Right ventricle myocardium superior (tissue), 1 donor: Measurements from ENCODE around the gene CYB561A3. TPM values are rescaled to one million over a fixed set of nuclear protein-coding genes. Genes with fewer than 3 reads are reported as not detected.

Source experiments
- ATAC-seq: fragments of 200-7000 bp; cut with Tn5 transposase; one replicate; pipeline ENCODE4 v1.9.1; 2020; ENCODE audit warnings: mild to moderate bottlenecking; ENCODE audit not compliant: poor library complexity
- DNase-seq: peaks from one replicate; pipeline ENCODE4 v3.0.0-alpha.2; 2020
- intact Hi-C: fragments of 100-400 bp; cut with DNase I; formaldehyde crosslinking; loops from one replicate; pipeline ENCODE4 v1.11.2; 2022
- total RNA-seq: library from RNA; stranded (reverse); fragmentation: NEBNext Ultra II Directional; extraction: Animal tissue kit (Norgen Biotek cat#: 25700); gene quantifications from one replicate; pipeline ENCODE4 v1.2.1, GENCODE V29; 2021
- donor health status: DM: no; HTN: yes; CAD: no; lungs with severe emphysema.

CYB561A3 gene
- total RNA-seq, 1 donor from 2014 or later: 14.2 TPM

DNA sequence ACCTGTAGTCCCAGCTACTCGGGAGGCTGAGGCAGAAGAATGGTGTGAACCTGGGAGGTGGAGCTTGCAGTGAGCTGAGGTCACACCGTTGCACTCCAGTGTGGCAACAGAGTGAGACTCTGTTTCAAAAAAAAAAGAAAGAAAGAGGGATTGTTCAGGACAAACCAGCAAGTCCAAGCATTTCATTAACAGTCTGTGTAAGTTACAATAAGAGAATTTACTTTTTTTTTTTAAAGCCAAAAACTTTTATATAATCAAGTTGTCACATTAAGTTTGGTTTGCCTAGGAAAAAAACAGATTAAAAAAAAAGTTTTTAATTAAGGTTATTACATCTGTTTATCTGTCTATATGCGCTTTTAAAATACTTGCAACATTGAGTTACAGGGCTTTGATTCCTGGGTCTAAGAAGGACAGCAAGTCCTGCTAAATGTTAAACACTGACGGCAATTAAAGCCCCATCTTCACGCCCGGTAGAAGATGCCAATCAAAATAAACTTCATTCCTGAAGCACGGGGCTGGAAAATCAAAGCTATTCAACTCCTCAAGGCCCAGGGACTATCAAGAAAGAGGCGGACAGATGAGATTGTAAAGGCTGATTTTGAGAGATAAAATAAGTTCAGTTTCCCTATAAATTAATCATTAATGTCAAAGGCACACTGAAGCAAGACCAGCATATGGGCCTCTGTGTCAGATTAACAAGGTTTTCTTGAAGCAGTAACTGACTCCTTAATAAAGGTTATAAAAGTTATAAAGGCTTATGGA is 11.2 kb upstream of the CYB561A3 start:
- ATAC-seq (no peak), DNase-seq (no peak)
- intact Hi-C loops: no loop called here

DNA sequence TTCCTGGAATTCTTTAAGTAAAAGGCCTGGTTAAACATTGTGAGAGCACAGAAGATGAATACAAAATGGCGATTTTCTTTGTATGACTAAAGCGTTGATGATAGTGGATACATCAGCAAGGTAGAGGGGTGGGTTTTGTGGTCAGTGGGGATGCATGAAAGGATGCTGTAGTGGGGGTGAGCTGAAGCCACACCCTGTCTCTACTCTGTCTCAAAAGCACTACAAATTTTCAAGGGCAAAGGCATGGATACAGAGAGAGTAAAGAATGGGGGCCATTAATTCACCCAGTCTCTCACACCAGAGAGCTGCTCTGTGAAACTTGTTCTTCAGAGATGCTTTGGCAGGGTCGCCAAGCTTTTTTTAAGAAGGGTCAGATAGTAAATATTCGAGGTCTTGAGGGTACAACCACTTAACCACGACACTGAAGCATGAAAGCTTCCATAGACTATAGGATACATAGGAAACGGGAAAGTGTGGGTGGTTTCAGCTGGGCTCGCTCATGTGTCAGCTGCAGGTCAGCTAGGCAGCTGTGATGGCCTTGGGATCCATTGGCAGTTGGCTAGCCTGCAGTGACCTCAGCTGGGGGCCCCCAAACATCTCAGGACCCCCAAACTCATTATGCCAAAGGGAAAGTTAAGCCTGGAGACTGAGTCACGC is 8.8 kb upstream of the CYB561A3 start:
- DNase-seq (no peak), ATAC-seq (no peak)
- intact Hi-C loops: no loop called here

DNA sequence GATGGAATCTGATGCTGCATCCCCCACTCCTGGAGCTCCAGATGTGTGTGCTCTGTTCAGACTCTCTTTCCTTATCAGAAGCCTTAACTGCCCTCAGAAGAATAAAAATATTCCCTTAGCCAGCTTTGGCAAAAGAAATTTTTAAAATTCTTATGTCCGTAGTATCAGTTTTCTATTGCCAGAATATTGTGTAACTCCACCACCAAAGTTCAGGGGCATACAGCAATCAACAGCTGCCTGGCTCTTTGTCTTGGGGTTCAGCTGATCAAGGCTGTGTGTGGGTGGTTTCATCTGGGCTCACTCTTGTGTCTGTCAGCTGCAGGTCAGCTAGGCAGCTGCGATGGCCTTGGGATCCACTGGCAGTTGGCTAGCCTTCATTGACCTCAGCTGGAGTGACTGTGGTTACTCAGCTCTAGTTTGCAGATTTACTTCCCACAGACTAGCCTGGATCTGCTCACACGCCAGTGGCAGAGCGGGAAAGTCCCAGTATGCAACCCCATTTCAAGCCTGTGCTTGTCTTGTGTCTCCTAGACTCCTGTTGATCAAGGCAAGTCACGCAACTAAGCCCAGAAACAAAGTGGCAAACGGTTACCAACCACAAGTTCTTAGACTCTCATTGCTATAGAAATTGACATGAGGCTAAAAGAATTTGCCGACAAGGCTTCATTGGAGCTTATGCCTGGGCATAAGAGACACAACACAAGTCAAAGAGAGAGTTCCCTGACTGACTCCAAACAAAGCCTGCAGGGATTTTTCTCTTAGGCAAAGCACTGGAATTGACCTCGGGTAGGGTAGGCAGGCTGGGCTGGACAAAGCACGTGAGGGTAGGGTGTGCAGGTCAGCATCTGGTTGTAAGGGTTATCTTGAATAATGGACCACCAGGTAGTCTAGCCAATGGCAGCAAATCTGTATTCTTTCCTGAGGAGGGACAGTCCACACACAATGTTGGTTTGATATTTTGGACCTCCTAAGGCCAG is 8.0 kb upstream of the CYB561A3 start:
- DNase-seq (peak; percentile 74), ATAC-seq (peak; percentile 84)
- intact Hi-C loops: no loop called here

DNA sequence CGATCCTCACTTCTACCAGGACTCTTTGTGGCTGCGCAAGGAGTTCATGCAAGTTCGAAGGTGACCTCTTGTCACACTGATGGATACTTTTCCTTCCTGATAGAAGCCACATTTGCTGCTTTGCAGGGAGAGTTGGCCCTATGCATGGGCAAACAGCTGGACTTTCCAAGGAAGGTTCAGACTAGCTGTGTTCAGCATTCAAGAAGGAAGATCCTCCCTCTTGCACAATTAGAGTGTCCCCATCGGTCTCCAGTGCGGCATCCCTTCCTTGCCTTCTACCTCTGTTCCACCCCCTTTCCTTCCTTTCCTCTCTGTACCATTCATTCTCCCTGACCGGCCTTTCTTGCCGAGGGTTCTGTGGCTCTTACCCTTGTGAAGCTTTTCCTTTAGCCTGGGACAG is 7.0 kb upstream of the CYB561A3 start:
- no peak for ATAC-seq
- intact Hi-C loops: no loop called here
- no peak for DNase-seq

DNA sequence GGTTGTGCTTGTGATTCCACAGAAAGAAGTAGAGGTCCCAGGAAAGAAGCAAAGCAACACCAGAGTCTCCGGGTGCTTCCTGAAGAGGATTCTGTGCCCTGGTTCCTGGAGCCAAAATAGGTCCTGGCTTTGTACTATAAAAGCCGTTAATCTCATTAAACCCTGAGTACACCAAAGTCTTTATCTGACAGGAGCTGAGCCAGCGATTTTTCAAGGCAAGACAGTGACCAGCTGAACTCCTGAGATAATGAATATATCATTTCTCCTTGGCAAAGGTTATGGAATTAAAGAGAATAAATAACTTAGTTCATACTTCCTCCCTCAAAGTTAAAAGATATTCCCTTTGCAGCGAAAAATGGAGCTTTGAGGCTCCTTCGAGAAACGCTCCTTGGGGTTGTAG is 5.7 kb upstream of the CYB561A3 start:
- ATAC-seq: no peak
- no peak for DNase-seq
- intact Hi-C loops: no loop called here

DNA sequence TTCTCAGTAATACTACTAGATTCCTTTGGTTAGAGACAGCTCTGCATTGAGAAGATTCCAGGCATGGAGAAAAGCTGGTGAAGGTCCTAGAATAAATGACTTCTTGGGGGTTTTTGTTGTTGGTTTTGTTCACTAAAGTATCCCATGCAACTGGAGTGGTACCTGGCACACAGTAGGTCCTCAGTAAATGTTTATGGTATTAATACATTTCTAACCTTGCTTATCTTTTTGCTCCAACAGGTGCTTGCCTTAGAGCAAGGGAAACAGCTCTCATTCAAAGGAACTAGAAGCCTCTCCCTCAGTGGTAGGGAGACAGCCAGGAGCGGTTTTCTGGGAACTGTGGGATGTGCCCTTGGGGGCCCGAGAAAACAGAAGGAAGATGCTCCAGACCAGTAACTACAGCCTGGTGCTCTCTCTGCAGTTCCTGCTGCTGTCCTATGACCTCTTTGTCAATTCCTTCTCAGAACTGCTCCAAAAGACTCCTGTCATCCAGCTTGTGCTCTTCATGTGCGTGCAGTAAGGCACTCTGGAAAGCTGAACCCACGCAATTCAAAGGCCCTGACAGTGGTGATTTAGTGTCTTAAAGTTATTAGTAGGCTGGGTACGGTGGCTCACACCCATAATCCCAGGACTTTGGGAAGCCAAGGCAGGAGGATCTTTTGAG is 2.5 kb upstream of the CYB561A3 start:
- DNase-seq (no peak), ATAC-seq (no peak)
- intact Hi-C loops: no loop called here

DNA sequence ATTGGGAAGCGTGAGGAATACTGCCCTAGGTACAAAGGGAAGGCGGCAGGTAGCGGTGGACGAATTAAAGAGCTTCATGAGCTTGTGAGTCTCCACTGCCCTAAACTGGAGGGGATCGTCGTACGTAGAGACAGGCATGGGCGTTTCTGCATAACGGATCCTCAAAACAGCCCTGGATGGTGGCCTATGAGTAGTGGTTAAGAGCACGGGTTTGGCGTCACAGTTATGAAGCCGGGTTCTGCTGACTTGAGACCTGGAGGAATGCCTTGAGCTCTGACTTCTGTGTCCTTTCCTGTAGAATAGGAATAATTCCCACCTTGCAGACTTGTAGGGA is 827 bp upstream of the CYB561A3 start:
- DNase-seq (no peak), ATAC-seq (peak; percentile 10)
- intact Hi-C loops: no loop called here

DNA sequence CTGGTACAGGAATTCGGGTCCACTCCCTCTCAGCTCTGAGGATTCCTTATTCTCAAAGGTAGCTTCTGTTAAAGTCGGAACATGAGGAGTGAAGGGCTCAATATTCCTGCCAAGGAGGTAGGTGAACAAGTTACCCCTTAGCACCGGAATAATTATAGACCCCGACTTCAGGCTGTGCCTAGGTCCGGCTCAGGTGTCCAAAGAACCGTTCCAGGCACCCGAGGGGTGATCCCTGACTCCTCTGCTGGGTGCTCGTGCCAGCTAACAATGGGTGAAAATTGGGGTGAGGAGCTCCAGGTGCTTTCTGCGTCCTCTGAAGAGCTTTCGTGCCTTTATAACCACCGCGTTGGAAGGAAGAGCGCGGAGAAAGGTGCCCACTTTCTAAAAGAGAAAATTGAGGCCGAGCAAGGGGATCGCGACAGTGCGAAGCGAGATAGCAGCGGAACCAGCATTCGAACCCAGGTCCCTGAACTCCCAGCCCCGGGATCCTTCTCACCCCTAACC is 393 bp downstream of the CYB561A3 start:
- no peak for DNase-seq
- no peak for ATAC-seq
- intact Hi-C loops: no loop called here

DNA sequence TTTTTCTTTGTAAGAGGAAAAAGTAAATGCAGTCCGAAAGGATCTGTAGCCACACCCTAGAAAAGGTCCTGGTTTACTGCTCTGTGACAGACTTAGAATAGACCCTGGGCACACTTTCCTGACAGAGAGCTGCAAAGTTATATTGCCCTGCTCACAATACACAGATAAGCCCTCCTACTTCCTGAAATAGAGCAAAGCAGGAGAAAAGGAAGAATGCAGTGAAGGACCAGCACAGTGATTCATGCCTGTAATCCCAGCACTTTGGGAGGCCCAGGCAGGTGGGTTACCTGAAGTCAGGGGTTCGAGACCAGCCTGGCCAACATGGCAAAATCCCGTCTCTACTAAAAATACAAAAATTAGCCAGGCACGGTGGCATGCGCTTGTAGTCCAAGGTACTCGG is 2.2 kb downstream of the CYB561A3 start:
- DNase-seq (no peak), ATAC-seq (no peak)
- intact Hi-C loops: no loop called here

DNA sequence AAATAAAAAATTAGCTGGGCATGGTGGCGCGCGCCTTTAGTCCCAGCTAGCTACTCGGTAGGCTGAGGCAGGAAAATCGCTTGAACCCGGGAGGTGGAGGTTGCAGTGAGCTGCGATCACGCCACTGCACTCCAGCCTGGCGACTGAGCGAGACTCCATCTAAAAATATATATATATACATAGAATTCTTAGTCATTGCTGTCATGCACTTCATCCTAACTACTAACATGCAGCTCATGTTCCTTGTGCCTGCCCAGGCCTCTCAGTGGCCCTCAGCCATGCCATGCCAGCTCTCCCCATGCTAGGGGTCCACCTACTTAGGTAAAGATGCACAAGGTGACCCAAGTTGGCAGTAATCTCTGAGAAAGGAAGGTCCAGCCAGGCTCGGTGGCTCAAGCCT is 3.1 kb downstream of the CYB561A3 start:
- DNase-seq (no peak), ATAC-seq (no peak)
- intact Hi-C loops: no loop called here

DNA sequence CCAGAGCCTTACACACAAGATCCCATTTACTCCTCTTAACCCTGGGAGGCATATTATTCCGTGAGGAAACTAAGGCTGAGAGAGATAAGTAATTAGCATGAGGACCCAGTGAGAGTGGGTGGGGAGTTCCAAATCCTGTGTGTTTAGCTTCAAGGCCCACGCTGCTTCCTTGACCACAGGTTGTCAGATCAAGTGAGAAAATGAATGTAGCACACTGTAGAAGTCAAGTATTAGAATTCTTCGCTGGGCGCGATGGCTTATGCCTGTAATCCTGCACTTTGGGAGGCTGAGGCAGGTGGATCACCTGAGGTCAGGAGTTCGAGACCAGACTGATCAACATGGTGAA is 3.8 kb downstream of the CYB561A3 start:
- intact Hi-C loops: no loop called here
- ATAC-seq (no peak), DNase-seq (no peak)

DNA sequence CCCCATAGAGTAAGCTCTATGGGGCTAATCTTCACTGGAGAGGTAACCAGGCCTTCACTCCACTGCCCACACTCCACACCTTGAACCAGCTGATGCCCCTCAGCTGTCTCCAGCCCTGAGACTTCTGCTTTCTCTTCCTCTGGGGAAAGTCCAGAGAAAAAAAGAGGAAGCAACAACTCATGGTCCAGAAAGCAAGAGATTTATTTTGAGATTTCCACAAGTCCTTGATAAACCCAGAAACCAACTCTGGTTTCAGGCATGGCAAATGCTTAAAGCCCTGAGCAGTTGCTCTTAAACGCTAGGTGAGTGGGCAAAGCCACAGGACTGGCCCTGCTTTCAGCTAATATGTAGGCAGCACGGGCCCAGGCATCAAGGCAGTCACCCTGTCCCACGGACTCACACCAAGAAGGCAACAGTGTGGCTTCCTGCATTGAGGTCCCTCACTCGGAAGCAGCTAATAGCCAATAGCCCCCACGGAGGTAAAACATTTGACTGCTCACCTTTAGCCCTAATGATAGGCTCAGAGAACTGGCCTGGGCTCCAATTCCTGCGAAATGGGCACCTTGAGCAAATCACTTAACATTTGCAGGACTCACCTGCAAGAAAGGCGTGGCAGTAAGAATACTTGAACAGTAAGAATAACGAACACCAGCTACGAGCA is 4.3 kb downstream of the CYB561A3 start:
- no peak for ATAC-seq
- intact Hi-C loops: no loop called here
- DNase-seq: no peak

DNA sequence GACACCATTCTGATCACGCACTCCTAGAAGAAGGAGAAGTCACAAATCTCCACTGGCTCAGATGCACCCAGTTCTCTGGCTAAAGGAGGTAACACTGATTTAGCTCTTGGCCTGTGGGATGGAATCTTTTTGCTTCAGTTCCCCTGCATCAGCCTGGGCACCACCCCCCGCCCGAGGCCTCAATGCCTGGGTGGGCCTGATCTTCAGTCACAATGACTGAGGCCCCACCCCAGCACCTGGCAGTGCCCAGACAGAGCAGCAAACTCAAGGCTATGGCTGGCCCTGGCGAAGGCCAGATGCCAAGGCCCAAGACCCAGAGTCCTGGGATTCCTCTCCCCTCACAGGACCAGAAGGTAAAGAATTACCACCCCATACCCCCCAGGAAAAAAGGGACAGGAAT is 5.0 kb downstream of the CYB561A3 start:
- no peak for DNase-seq
- ATAC-seq: no peak
- intact Hi-C loops: no loop called here

DNA sequence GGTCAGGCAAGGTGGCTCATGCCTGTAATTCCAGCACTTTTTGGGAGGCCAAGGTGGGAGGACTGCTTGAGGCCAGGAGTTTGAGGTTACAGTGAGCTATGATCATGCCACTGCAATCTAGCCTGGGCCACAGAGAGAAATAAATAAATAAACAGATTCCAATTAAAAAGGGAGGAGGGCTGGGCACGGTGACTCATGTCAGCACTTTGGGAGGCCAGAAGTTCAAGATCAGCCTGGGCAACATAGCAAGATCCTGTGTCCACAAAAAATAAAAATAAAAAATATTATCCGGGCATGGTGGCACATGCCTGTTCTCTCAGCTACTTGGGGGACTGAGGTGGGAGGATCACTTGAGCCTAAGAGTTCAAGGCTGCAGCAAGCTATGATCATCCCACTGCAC is 7.5 kb downstream of the CYB561A3 start:
- DNase-seq: no peak
- ATAC-seq: no peak
- intact Hi-C loops: no loop called here

DNA sequence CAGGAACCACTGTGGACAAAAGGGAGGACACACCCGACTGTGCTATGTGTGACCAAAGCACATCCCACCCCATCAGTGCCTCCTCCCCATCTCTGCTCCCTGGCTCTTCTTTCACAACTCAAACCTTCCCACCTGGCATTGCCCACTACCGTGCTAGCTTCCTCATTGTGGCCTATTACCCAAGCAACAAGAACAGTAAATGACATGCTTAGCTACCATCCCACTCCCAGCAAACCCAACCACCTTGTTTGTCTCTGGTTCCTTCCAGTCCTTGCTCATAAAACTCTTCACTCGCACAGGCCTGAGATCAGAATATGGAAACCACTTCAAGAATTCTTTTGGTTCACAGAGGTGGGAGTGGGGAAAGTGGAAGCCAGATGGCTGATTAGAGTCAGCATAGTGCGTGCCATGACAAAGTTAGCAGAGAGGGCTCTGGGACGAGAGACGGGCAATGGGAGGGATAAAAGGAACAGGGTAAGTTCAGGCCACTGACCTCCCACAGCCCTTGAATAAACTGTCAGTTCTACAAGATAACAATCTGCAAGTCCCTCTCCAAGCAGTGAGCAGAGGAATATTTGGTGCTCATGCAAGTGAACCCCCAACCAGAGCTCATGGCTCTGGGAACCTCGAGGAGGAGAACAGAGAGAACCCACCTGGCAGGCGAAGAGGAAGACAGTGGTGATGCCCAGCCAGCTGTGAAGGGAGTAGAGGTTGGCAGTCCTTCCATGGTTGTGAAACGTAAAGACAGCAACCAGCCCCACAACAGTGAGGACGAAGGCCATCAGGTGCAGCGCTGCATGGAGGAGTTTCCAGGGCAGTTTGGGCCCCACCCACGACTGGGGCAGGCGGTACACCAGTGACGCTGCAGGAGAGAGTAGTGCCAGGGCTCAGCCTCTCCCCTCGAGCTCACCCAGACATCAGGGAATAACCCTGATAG is 8.3 kb downstream of the CYB561A3 start:
- ATAC-seq (no peak), DNase-seq (no peak)
- intact Hi-C loops: no loop called here

DNA sequence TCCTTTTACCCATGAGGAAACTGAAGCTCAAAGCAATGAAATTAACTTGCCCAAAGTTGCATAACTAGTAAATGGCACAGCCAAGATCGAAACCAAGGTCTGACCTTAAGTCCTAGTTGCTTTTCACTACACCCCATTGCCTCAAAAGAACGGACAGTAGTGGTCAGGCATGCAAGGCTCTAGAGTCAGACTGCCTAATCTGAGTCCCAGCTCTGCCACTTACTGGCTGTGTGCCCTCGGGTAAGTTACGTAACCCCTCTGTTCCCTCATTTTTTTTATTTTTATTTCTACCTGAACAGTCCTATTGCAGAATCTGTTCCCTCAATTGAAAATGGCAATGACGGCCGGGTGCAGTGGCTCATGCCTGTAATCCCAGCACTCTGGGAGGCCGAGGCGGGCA is 9.6 kb downstream of the CYB561A3 start:
- ATAC-seq (no peak), DNase-seq (no peak)
- intact Hi-C loops: no loop called here

DNA sequence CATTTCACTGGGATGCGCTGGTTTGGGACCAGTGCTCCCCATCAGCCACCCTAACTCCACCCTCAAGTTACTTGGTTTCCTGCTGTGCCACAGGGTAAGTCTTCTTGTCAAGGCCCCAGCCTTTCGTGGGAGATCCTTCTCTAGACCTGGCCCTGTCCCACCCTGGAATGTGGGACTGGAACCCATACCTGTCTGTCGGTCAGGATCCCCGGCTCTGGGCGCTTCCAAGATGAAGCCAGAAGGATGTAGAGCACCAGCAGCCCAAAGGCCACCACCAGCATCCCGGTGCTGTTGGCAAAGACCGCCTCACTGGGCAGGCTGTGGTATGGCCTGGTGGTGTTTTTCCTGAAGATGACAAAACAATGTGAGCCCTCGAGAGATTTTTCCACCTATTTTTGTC is 10.9 kb downstream of the CYB561A3 start:
- intact Hi-C loops: no loop called here
- DNase-seq: no peak
- no peak for ATAC-seq

DNA sequence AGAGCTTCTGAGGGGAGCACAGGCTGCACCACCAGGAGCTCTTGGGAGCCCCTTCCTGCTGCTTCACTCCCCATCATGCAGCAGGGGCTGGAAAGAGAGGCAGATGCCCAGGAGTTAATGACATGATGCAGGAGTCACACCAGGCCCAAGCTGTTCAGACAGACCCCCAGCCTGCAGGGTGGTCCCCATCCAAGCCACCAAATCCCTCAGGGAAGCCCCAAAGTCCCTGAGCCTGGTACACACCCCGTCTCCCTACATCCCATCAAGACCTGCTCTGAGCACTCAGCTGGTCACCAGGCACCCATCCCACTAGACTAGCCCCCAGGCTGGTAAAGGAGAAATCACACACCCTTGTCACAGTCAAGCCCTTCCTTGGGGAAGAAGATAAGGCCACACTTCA is 11.3 kb downstream of the CYB561A3 start:
- DNase-seq: no peak
- ATAC-seq: no peak
- intact Hi-C loops: no loop called here
